Measurements from ENCODE around the gene TSPAN32.

- TF ChIP-seq EZH2phosphoT487 (IDR thresholded peaks at IDR 0.05; ENCODE audit: borderline replicate concordance) (no peak), CTCF (IDR thresholded peaks at IDR 0.05 in 2 of 3, conservative IDR thresholded peaks at IDR 0.05 in 1 of 3; ENCODE audit: borderline replicate concordance in 1 of 3, insufficient read depth in 1 of 3, low read depth in 2 of 3, low read length in 2 of 3) (no peak), POLR2A (IDR thresholded peaks at IDR 0.05; ENCODE audit: borderline replicate concordance, extremely low read depth, insufficient read depth, insufficient read length) (no peak), YY1 (IDR thresholded peaks at IDR 0.05; ENCODE audit: extremely low read depth, insufficient replicate concordance, low read depth, low read length) (no peak), POLR2AphosphoS5 (IDR thresholded peaks at IDR 0.05; ENCODE audit: low read depth, low read length) (no peak), REST (IDR thresholded peaks at IDR 0.05; ENCODE audit: low read depth) (no peak), ZBTB33 (IDR thresholded peaks at IDR 0.05; ENCODE audit: extremely low read depth, insufficient replicate concordance, low read length) (no peak), ZNF274 (IDR thresholded peaks at IDR 0.05; ENCODE audit: low read depth, low read length) (no peak), CEBPB (IDR thresholded peaks at IDR 0.05; ENCODE audit: low read depth) (no peak), EZH2 (IDR thresholded peaks at IDR 0.05) (no peak), SRF (IDR thresholded peaks at IDR 0.05; ENCODE audit: low read depth) (no peak)
Observed at GRCh38 chr11:2366276-2366675, 64.5 kb downstream of the TSPAN32 start.

All from HCT116 (cell line).